GM23338 (cell line): ENCODE results near the gene GRK4. TPM values are rescaled to one million over a fixed set of nuclear protein-coding genes. Genes with fewer than 3 reads are reported as not detected.

Experiments
- ATAC-seq: fragments of 200-7000 bp; cut with Tn5 transposase; 3 replicates; pipeline ENCODE4 v1.9.1; 2020
- DNase-seq: peaks from one replicate; pipeline ENCODE4 v3.0.0-alpha.2; 2015; ENCODE audit warnings: low spot score
- H2AFZ ChIP-seq: fragments of 200-600 bp; sonication (generic); 2 replicates; pipeline ENCODE4 v1.8.0; 2016; ENCODE audit warnings: antibody characterized with exemption, mild to moderate bottlenecking, moderate library complexity
- H3F3A ChIP-seq: fragments of 200-600 bp; sonication (generic); replicated peaks from 2 replicates; pipeline ENCODE4 v1.8.0; 2017; ENCODE audit warnings: antibody characterized with exemption, mixed run types, low read depth
- H3K27ac ChIP-seq: fragments of 200-600 bp; sonication (generic); 2 replicates; pipeline ENCODE4 v1.6.1; 2016; ENCODE audit warnings: low read depth
- H3K27me3 ChIP-seq: fragments of 200-600 bp; sonication (generic); 2 replicates; pipeline ENCODE4 v1.8.0; 2016; ENCODE audit warnings: mild to moderate bottlenecking, mixed run types, moderate library complexity; ENCODE audit not compliant: insufficient read depth
- H3K36me3 ChIP-seq: fragments of 200-600 bp; sonication (generic); 2 replicates; pipeline ENCODE4 v1.8.0; 2016; ENCODE audit warnings: mild to moderate bottlenecking; ENCODE audit not compliant: insufficient read depth
- H3K4me1 ChIP-seq: fragments of 200-600 bp; sonication (generic); 2 replicates; pipeline ENCODE4 v1.8.0; 2016; ENCODE audit warnings: mild to moderate bottlenecking, moderate library complexity; ENCODE audit not compliant: insufficient read depth
- H3K4me2 ChIP-seq: fragments of 200-600 bp; sonication (generic); 2 replicates; pipeline ENCODE4 v1.7.1; 2017; ENCODE audit warnings: mixed run types
- H3K4me3 ChIP-seq: fragments of 200-600 bp; sonication (generic); 2 replicates; pipeline ENCODE4 v1.6.1; 2016; ENCODE audit warnings: mixed run types
- H3K79me2 ChIP-seq: fragments of 200-600 bp; sonication (generic); replicated peaks from 2 replicates; pipeline ENCODE4 v1.8.0; 2017; ENCODE audit warnings: mild to moderate bottlenecking; ENCODE audit not compliant: insufficient read depth
- H3K9me2 ChIP-seq: fragments of 200-600 bp; sonication (generic); 2 replicates; pipeline ENCODE4 v1.8.0; 2017; ENCODE audit not compliant: insufficient read depth
- H4K20me1 ChIP-seq: fragments of 200-600 bp; sonication (generic); replicated peaks from 2 replicates; pipeline ENCODE4 v1.8.0; 2017; ENCODE audit warnings: mild to moderate bottlenecking; ENCODE audit not compliant: insufficient read depth
- H3K27ac Mint-ChIP-seq: 2 replicates; pipeline ENCODE4 v1.8.0; 2020; ENCODE audit warnings: inconsistent platforms, mild to moderate bottlenecking, moderate library complexity, mixed read lengths
- H3K27me3 Mint-ChIP-seq: 3 replicates; pipeline ENCODE4 v1.8.0; 2022; ENCODE audit warnings: low read depth, mild to moderate bottlenecking, moderate library complexity, mixed read lengths, inconsistent platforms; ENCODE audit not compliant: insufficient read depth, poor library complexity
- H3K36me3 Mint-ChIP-seq: 3 replicates; pipeline ENCODE4 v1.8.0; 2021; ENCODE audit warnings: low read depth, mild to moderate bottlenecking, inconsistent platforms, moderate library complexity, mixed read lengths
- H3K4me1 Mint-ChIP-seq: 3 replicates; pipeline ENCODE4 v1.8.0; 2020; ENCODE audit warnings: mild to moderate bottlenecking, inconsistent platforms, mixed read lengths
- H3K4me3 Mint-ChIP-seq: 3 replicates; pipeline ENCODE4 v1.8.0; 2021; ENCODE audit warnings: moderate library complexity, mild to moderate bottlenecking, inconsistent platforms, mixed read lengths
- H3K9me3 Mint-ChIP-seq: 3 replicates; pipeline ENCODE4 v1.8.0; 2020; ENCODE audit warnings: moderate library complexity, mild to moderate bottlenecking, inconsistent platforms, mixed read lengths
- CREB1 ChIP-seq: fragments of 250-450 bp; sonication (Bioruptor Pico); IDR thresholded peaks from 2 replicates; pipeline ENCODE4 v1.5.0; 2020; ENCODE audit warnings: low read depth, mild to moderate bottlenecking, moderate library complexity
- EZH2phosphoT487 ChIP-seq: fragments of 200-600 bp; sonication (generic); IDR thresholded peaks from one replicate; pipeline ENCODE4 v1.8.1; 2018; ENCODE audit warnings: antibody characterized with exemption; ENCODE audit not compliant: unreplicated experiment
- JUNB ChIP-seq: IDR thresholded peaks from one replicate; pipeline ENCODE4 v1.6.1; 2016; ENCODE audit warnings: antibody characterized with exemption; ENCODE audit not compliant: unreplicated experiment
- POLR2AphosphoS5 ChIP-seq: IDR thresholded peaks from 2 replicates; pipeline ENCODE4 v1.6.1; 2016; ENCODE audit warnings: antibody characterized with exemption, low read depth
- ZNF462 ChIP-seq: fragments of 250-450 bp; sonication (Bioruptor Pico); IDR thresholded peaks from 2 replicates; pipeline ENCODE4 v1.5.0; 2020; ENCODE audit warnings: mild to moderate bottlenecking, moderate library complexity
- polyA plus RNA-seq: library from polyadenylated mRNA; unstranded; fragments of >200 nt; fragmentation: Nextera tagmentation; extraction: Ambion mirVana; gene quantifications from 2 replicates; pipeline ENCODE4 v1.2.1, GENCODE V29; 2016
- total RNA-seq: library from RNA; depleted of rRNA; stranded (reverse); fragments of >200 nt; shearing (Covaris generic); gene quantifications from 2 replicates; pipeline ENCODE4 v1.2.3, GENCODE V29; 2014

The GRK4 gene
- total and polyA plus RNA-seq, 2 experiments from 2014 or later = 1.3 to 1.4 TPM

- TF ChIP-seq ZNF462 (CRISPR knock-in tag) (no peak), POLR2AphosphoS5 (no peak)
Observed at GRCh38 chr4:2944091-2944482, 19.3 kb upstream of the GRK4 start (continued).

- no peak for DNase-seq
- no peak overlapping the region for H3K4me3 ChIP-seq
- TF ChIP-seq CREB1 (CRISPR knock-in tag) = no peak
- no peak for TF ChIP-seq POLR2AphosphoS5
- no peak for TF ChIP-seq JUNB
- TF ChIP-seq ZNF462 (CRISPR knock-in tag) = no peak
- TF ChIP-seq EZH2phosphoT487 = no peak
Observed at GRCh38 chr4:2944586-2945526, 18.5 kb upstream of the GRK4 start.

More at GRCh38 chr4:2944586-2945526, 18.5 kb upstream of the GRK4 start:
- no peak for ATAC-seq
- no peak overlapping the region for H2AFZ ChIP-seq
- H3F3A ChIP-seq = peaks cover 11% of the 10 kb centered on the region; the same call in 1 of the 2 replicates
- Mint-ChIP-seq H3K27ac (no peak overlapping the region), H3K36me3 (peaks cover 97% of the 10 kb centered on the region), H3K4me3 (no peak overlapping the region), H3K27me3 (peaks cover 18% of the 10 kb centered on the region), H3K9me3 (no peaks in the 10 kb centered on the region; the same call in 2 of the 3 replicates), H3K4me1 (no peaks in the 10 kb centered on the region)
- peaks cover 27% of the 10 kb centered on the region for H4K20me1 ChIP-seq
- H3K36me3 ChIP-seq = peaks cover 45% of the 10 kb centered on the region
- no peaks in the 10 kb centered on the region for H3K27me3 ChIP-seq
- no peaks in the 10 kb centered on the region for H3K4me1 ChIP-seq
- H3K9me2 ChIP-seq = no peaks in the 10 kb centered on the region
- H3K27ac ChIP-seq = no peak overlapping the region
- no peaks in the 10 kb centered on the region; the same call in 1 of the 2 replicates for H3K79me2 ChIP-seq
- H3K4me2 ChIP-seq = no peak overlapping the region
